Activated CD8-positive, alpha-beta memory T cell treated with anti-CD3 and anti-CD28 coated beads, Interleukin-2, amount 50 U/mL, for 24 hours (primary cell): Measurements from ENCODE around the gene UBE2R2.
"Not testable (repeated sequence)": the region's sequence is repeated elsewhere in the genome, so short reads cannot be mapped to it uniquely, and the experiment has no call there.

Experiments used
- DNase-seq: peaks from one replicate; pipeline ENCODE4 v3.0.0-alpha.2; 2020; ENCODE audit errors: extremely low read depth

Gene UBE2R2

GRCh38 chr9:33927694-33928093, 110.7 kb downstream of the UBE2R2 start:
- no peak for DNase-seq

- no peak for DNase-seq
Measured at GRCh38 chr9:33931326-33931725, 114.4 kb downstream of the UBE2R2 start.

- no peak for DNase-seq
Measured at GRCh38 chr9:33932078-33932807, 115.3 kb downstream of the UBE2R2 start.

- no peak for DNase-seq
Measured at GRCh38 chr9:33934188-33934878, 117.4 kb downstream of the UBE2R2 start.

DNA sequence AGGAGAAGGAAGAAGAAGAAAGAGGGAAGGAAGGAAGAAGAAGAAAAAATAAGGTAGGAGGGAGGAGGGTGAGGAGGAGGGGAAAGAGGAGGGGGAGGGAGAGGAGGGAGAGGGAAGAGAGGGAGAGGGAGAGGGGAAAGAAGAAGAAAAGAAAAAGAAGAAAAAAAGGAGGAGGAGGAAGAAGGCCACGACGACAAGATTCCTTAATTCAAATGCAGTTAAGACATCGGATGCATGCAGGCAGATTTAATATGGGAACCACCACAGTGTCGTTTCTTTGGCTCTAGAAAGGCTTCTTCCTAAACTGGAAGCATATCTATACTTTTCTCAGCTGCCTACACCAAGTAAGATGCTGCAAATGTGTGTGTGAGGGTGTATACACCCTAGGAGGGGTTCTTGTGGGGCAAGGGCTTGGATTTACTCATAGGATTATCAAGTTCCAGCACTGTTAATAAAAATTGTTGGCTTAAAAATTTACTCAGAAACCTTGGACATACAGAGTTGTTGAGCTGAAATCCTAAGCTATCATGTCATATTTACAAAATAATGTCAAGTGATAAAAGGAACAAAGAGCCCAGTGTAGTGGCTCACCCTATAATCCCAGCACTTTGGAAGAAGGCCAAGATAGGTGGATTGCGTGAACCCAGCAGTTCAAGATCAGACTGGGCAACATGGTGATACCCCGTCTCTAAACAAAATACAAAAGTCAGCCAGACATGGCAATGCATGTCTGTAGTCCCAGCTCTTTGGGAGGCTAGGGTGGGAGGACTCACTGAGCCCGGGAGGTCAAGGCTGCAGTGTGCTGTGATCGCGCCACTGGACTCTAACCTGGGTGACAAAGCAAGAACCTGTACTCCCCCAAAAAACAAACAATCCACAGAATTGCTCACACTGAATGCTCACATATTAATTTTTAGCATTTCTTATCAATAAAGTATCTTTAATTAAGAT, 123.2 kb downstream of the UBE2R2 start:
- DNase-seq = no peak

GRCh38 chr9:33942471-33943083, 125.6 kb downstream of the UBE2R2 start:
- DNase-seq = no peak

DNA sequence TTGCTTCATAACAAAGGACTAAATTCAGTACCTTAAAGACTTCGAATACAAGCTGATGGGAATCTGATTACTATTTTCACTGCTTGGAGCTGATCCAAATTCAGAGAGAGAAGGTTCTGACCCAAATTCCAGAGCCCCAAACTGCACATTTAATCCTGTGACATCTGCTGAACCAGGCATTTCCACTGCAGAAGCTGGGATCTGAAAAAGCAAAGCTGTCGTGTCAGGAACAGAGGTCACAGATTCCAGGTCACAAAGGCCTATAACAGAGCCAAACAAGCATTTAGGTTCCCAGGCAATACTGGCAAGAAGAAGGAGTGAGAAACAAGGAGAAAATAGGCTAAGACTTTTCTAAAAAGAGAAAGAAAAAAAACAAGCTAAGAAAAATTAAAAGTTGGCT, 126.4 kb downstream of the UBE2R2 start:
- DNase-seq = no peak

GRCh38 chr9:33946779-33947535, 130.0 kb downstream of the UBE2R2 start:
- no peak for DNase-seq

DNA sequence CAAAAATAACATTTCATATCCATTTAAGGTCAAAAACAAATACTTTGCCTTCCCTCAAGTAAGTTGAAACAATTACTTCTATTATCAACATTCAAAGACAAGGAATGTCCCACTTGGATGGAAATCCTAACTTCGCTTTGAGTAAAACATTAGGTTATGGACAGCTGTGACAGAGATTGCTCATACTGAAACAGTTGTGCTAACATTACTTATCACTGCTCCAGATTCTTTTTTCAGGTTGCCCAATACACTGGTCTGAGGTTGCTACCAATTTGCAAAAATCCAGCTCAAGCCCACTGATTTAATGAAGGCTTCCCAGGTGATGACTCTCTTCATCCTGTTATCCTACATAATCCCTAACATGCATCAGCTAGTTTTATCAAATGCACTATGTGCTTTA, 133.4 kb downstream of the UBE2R2 start:
- no peak for DNase-seq

- DNase-seq = no peak
Measured at GRCh38 chr9:33952066-33952465, 135.1 kb downstream of the UBE2R2 start.

DNA sequence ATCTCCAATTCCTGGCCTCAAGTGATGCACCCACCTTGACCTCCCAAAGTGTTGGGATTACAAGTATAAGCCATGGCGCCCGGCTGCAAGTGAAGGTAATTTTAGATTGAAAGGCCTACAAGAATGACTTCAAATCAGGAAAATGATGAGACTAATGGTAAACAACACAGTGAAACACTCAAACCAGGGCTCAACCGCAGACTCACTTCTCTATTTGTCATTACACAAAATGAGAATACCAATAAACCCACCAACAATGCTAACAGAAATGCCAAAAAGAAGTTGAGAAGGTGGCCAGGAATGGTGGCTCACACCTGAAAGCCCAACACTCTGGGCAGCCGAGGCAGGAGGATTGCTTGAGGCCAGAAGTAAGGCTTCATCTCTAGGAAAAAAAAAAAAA, 139.6 kb downstream of the UBE2R2 start:
- DNase-seq = no peak

- no peak for DNase-seq
Measured at GRCh38 chr9:33959725-33960124, 142.8 kb downstream of the UBE2R2 start.

GRCh38 chr9:33962468-33962867, 145.5 kb downstream of the UBE2R2 start:
- not testable (repeated sequence) for DNase-seq

DNA sequence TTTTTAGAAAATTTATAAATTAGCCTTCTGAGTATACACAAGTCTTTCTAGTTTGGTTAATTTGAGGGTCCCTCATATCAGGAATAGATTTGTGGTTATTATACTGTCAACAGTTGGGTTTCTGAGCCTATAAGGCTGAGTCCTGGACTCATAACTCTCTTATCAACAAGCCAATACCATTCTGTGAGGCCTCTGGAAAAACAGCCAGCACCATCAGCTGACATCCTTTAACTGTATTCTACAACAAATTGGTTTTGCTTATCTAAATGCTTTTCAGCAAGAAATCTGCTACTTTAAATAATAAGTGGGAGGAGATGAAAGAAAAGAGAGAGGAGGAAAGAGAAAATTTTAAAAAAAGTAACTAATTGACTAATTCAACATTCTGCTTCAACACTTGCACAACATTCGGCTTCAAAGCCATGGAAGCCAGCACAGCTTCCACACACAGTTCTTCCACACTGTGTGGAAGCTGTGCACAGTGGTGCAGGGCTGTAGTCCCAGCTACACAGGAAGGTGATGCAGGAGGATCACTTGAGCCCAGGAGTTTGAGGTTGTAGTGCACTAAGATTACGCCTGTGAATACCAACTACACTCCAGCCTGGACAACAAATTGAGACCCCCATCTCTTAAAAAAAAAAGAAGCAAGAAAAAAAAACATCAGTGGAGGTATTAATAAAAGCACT, 147.3 kb downstream of the UBE2R2 start:
- no peak for DNase-seq
